K562 (cell line): ENCODE data around the gene RERE. TPM values are rescaled to one million over a fixed set of nuclear protein-coding genes. Genes with fewer than 3 reads are reported as not detected.

ENCODE experiments used
- ATAC-seq: fragments of 200-7000 bp; cut with Tn5 transposase; 3 replicates; pipeline ENCODE4 v1.9.1; 2020; ENCODE audit warnings: moderate library complexity
- BruUV-seq: library from RNA; stranded (reverse); fragments of 400-500 nt; replicated peaks from 2 replicates; lab custom pipeline; 2021; lab: Mats Ljungman, UMichigan
- CTCF ChIA-PET: fragments of 300-600 bp; formaldehyde crosslinking; extraction: SDS; loops from one replicate; lab custom pipeline; 2021; ENCODE audit warnings: low intra/inter-chr PET ratio; lab: Yijun Ruan, JAX
- POLR2A ChIA-PET: fragments of 300-600, 350-650 bp; sonication (Branson Sonifier 250); formaldehyde crosslinking; extraction: SDS; loops from one replicate; lab custom pipeline; 2021; ENCODE audit warnings: antibody characterized with exemption, inconsistent platforms; lab: Yijun Ruan, JAX
- DNase-seq, 4 experiments: peaks; one replicate each; pipeline versions ENCODE4 v3.0.0 to v3.0.0-alpha.2; 2011 to 2018; ENCODE audit warnings: low spot score in 3 of 4, mixed read lengths in 3 of 4; ENCODE audit errors: extremely low read depth in 1 of 4
- FAIRE-seq: peaks from 2 replicates; lab custom pipeline; 2011; peaks lifted over from hg19 to GRCh38; lab: Jason Lieb, UNC
- H2AFZ ChIP-seq: 2 replicates; pipeline ENCODE4 v1.6.0; 2011; ENCODE audit warnings: low read depth, low read length, control low read depth, inconsistent platforms
- H3K27ac ChIP-seq: fragments of 200-600 bp; 3 replicates; pipeline ENCODE4 v1.8.0; 2011; ENCODE audit warnings: low read depth, mild to moderate bottlenecking, control low read depth, inconsistent platforms, low read length, moderate library complexity, mixed read lengths; ENCODE audit errors: extremely low read depth
- H3K27me3 ChIP-seq, 2 experiments: fragments of 300-600 bp in 1 of 2; 2 replicates in 1 of 2; 3 replicates in 1 of 2; pipeline versions ENCODE4 v1.6.0 to v1.8.0; 2011; ENCODE audit warnings: inconsistent platforms in 2 of 2, low read length in 2 of 2, mild to moderate bottlenecking in 1 of 2, mixed read lengths in 1 of 2, moderate library complexity in 1 of 2; ENCODE audit not compliant: control insufficient read depth in 2 of 2, insufficient read depth in 2 of 2
- H3K36me3 ChIP-seq: fragments of 300-600 bp; 3 replicates; pipeline ENCODE4 v1.8.0; 2011; ENCODE audit warnings: mild to moderate bottlenecking, low read length, inconsistent platforms; ENCODE audit not compliant: control insufficient read depth, insufficient read depth
- H3K4me1 ChIP-seq, 2 experiments: fragments of 200-600 bp in 1 of 2; replicated peaks in 1 of 2; 2 replicates in 1 of 2; 3 replicates in 1 of 2; pipeline versions ENCODE4 v1.5.1 to v1.8.0; 2011; ENCODE audit warnings: inconsistent platforms in 2 of 2, low read length in 2 of 2, mild to moderate bottlenecking in 1 of 2, mixed read lengths in 1 of 2, moderate library complexity in 1 of 2; ENCODE audit not compliant: control insufficient read depth in 2 of 2, insufficient read depth in 2 of 2
- H3K4me2 ChIP-seq: 2 replicates; pipeline ENCODE4 v1.6.1; 2011; ENCODE audit warnings: low read length, control low read depth, inconsistent platforms, mixed read lengths; ENCODE audit not compliant: insufficient read depth
- H3K4me3 ChIP-seq: fragments of 200-600 bp; sonication (generic), shearing (Covaris generic); 2 replicates; pipeline ENCODE4 v1.5.1; 2016; ENCODE audit warnings: control low read depth, inconsistent platforms
- H3K79me2 ChIP-seq: fragments of 200-600 bp; 3 replicates; pipeline ENCODE4 v1.8.0; 2011; ENCODE audit warnings: low read length, inconsistent platforms; ENCODE audit not compliant: control insufficient read depth, insufficient read depth
- H3K9ac ChIP-seq, 2 experiments: 2 replicates each; pipeline versions ENCODE4 v1.6.0 to v1.6.1; 2011; ENCODE audit warnings: low read depth in 2 of 2, low read length in 2 of 2, control low read depth in 1 of 2, inconsistent platforms in 1 of 2, mild to moderate bottlenecking in 1 of 2, mixed read lengths in 1 of 2; ENCODE audit not compliant: insufficient read depth in 1 of 2
- H3K9me1 ChIP-seq: one replicate; pipeline ENCODE4 v1.6.0; 2011; ENCODE audit warnings: inconsistent platforms, mild to moderate bottlenecking, low read length, moderate library complexity; ENCODE audit not compliant: control insufficient read depth, insufficient read depth
- H3K9me3 ChIP-seq: replicated peaks from 2 replicates; pipeline ENCODE4 v1.5.1; 2011; ENCODE audit warnings: low read depth, low read length, inconsistent platforms; ENCODE audit not compliant: control insufficient read depth, insufficient read depth
- H4K20me1 ChIP-seq: replicated peaks from 2 replicates; pipeline ENCODE4 v1.6.1; 2011; ENCODE audit warnings: low read length, inconsistent platforms, mixed read lengths; ENCODE audit not compliant: control insufficient read depth, insufficient read depth
- CAMTA2 ChIP-seq: fragments of 250-450 bp; sonication (Bioruptor Pico); conservative IDR thresholded peaks from 2 replicates; pipeline ENCODE4 v1.5.1; 2022
- NEUROD1 ChIP-seq: fragments of 150-350 bp; IDR thresholded peaks from 2 replicates; pipeline ENCODE4 v1.6.1; 2014; ENCODE audit warnings: borderline replicate concordance, low read length, low read depth; ENCODE audit not compliant: partially characterized antibody
- PRPF4 ChIP-seq: fragments of 200-400 bp; formaldehyde crosslinking; IDR thresholded peaks from one replicate; pipeline ENCODE4 v1.6.1; 2017; ENCODE audit warnings: low read length, low read depth, mild to moderate bottlenecking; ENCODE audit not compliant: insufficient read depth, poor library complexity, severe bottlenecking
- PYGO2 ChIP-seq: fragments of 450-650 bp; IDR thresholded peaks from 2 replicates; pipeline ENCODE4 v1.6.1; 2016; ENCODE audit warnings: mild to moderate bottlenecking, missing genetic modification characterization, moderate library complexity, missing compliant biosample characterization
- SIN3A ChIP-seq, 2 experiments: fragments of 150-350 bp in 1 of 2; IDR thresholded peaks; 2 replicates each; pipeline ENCODE4 v1.6.1; 2011 to 2016; ENCODE audit warnings: borderline replicate concordance in 2 of 2, low read depth in 2 of 2, low read length in 2 of 2, mild to moderate bottlenecking in 2 of 2, moderate library complexity in 2 of 2; ENCODE audit not compliant: control insufficient read depth in 1 of 2
- SOX6 ChIP-seq: fragments of 450-650 bp; IDR thresholded peaks from 2 replicates; pipeline ENCODE4 v1.6.1; 2014; ENCODE audit warnings: mild to moderate bottlenecking
- ZEB2 ChIP-seq: fragments of 450-650 bp; IDR thresholded peaks from 2 replicates; pipeline ENCODE4 v1.6.1; 2016
- ZNF12 ChIP-seq: sonication (generic); formaldehyde crosslinking; IDR thresholded peaks from 2 replicates; pipeline ENCODE4 v1.4.0; 2020; ENCODE audit warnings: mild to moderate bottlenecking, missing genetic modification reagents
- ZNF212 ChIP-seq: fragments of 450-650 bp; formaldehyde crosslinking; IDR thresholded peaks from 2 replicates; pipeline ENCODE4 v1.4.0; 2020; ENCODE audit warnings: mild to moderate bottlenecking
- ZNF347 ChIP-seq: fragments of 450-650 bp; formaldehyde crosslinking; IDR thresholded peaks from 2 replicates; pipeline ENCODE4 v1.4.0; 2020; ENCODE audit warnings: low read depth, mild to moderate bottlenecking, moderate library complexity
- ZNF551 ChIP-seq: fragments of 250-450 bp; sonication (Bioruptor Pico); IDR thresholded peaks from 2 replicates; pipeline ENCODE4 v1.5.0; 2021; ENCODE audit warnings: mild to moderate bottlenecking, moderate library complexity
- ZSCAN32 ChIP-seq: fragments of 450-650 bp; formaldehyde crosslinking; IDR thresholded peaks from 2 replicates; pipeline ENCODE4 v1.4.0; 2020; ENCODE audit warnings: mild to moderate bottlenecking, moderate library complexity
- WGBS: fragments of 100-300 bp; shearing (Covaris generic); methylation state at CpG from one replicate; pipeline ENCODE4 v1.1.6; 2016; ENCODE audit warnings: low coverage, mixed read lengths; ENCODE audit not compliant: insufficient coverage; ENCODE audit errors: missing lambda C conversion rate; 5-methylcytosine and 5-hydroxymethylcytosine counted together
- in situ Hi-C: fragments of 300-500 bp; cut with MboI; formaldehyde crosslinking; loops from 4 replicates; pipeline ENCODE4 v1.15.0; 2018; ENCODE audit warnings: inconsistent platforms, mixed read lengths
- intact Hi-C: fragments of 100-400 bp; cut with micrococcal nuclease; formaldehyde crosslinking; loops from 2 replicates; pipeline ENCODE4 v1.14.2; 2022
- polyA plus RNA-seq, 8 experiments: library from polyadenylated mRNA; depleted of rRNA in 4 of 8; stranded (reverse) in 5 of 8; unstranded in 3 of 8; fragments of >200 nt; fragmentation: Nextera tagmentation in 2 of 8; fragmentation: Illumina TruSeq in 1 of 8; extraction: Ambion mirVana in 2 of 8; extraction: Trizol in 1 of 8; gene quantifications; 2 replicates each; pipeline versions ENCODE4 v1.2.1 to v1.2.3, GENCODE V29; 2011 to 2014; ENCODE audit warnings: inconsistent platforms in 1 of 8, missing spikeins in 1 of 8
- total RNA-seq, 7 experiments: library from RNA; depleted of rRNA in 6 of 7; stranded (reverse); fragments of >200 nt in 6 of 7; fragmentation: Illumina TruSeq in 2 of 7; extraction: Trizol in 2 of 7; gene quantifications; 2 replicates each; pipeline versions ENCODE4 v1.2.1 to v1.2.3, GENCODE V29; 2011 to 2021; ENCODE audit warnings: low replicate concordance in 1 of 7
- TF ChIP-seq, protein P1 (sequence below): fragments of 450-650 bp; IDR thresholded peaks from 2 replicates; pipeline ENCODE4 v1.6.1; 2018; ENCODE audit not compliant: partially characterized antibody
- TF ChIP-seq, protein P2 (sequence below): fragments of 450-650 bp; IDR thresholded peaks from 2 replicates; pipeline ENCODE4 v1.6.1; 2017; ENCODE audit warnings: antibody characterized with exemption

Gene RERE
- total and polyA plus RNA-seq, 9 of the 15 experiments (the other 6 are each of a cell fraction or from before 2014, with no cell fraction given), result 3.0 to 51.5 (median 13.4) TPM

DNA sequence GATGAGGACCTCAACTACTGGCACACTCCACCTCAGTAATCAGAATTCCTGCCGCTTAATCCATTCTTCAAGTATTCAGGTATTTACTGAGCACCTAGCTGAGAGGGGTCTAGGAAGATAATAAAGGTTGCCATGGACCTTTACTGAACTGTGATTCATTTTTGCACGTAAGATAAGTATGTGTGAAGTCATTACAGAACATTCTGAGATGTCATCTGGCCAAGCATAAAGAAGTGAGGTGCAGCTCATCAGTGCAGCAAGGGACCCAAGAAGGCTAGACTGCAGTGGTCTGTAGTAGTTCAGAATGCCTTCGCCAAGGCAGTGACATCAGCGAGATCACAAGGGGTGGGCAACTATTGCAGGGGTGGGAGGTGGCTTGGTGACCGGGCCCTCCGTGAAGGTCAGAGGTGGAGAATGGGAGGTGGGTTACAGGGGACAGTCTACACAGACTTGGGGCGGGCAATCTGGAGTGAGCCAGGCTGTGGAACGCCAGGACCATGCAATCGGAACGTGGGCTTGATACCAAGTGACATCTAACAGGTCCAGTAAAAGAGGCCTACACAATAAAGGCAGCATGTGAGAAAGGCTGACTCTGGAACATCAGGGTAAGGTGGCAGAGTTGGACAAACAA is 392.2 kb downstream of the RERE start:
- H3K4me1 ChIP-seq, result peaks cover 17 to 24% of the 10 kb centered on the region in 2 experiments

More for the DNA sequence above, 392.2 kb downstream of the RERE start:
- Histone ChIP-seq H3K4me2 (no peak overlapping the region), H4K20me1 (0 out of 2 replicates have a peak, but pooled peaks cover 10% of the 10 kb centered on the region), H3K9me3 (no peaks in the 10 kb centered on the region), H3K36me3 (peaks cover 15% of the 10 kb centered on the region), H3K27ac (no peak overlapping the region), H3K9ac (no peak overlapping the region), H3K9me1 (no peaks in the 10 kb centered on the region), H3K4me3 (no peak overlapping the region), H2AFZ (no peak overlapping the region), H3K27me3 (no peaks in the 10 kb centered on the region), H3K79me2 (peaks cover 21% of the 10 kb centered on the region)
- POLR2A ChIA-PET, result interaction anchor here (0.6 to 1.5 kb wide), 4 partner anchors 9 to 476 kb away, joined by 3 to 7 read pairs (median 4); no protein-coding TSS in a partner anchor
- TF ChIP-seq NEUROD1 (no peak), PRPF4 (no peak), CAMTA2 (CRISPR knock-in tag) (no peak), SOX6 (no peak), ZEB2 (no peak), SIN3A (IDR thresholded peaks at IDR 0.05; ENCODE audit: borderline replicate concordance in 2 of 2, control insufficient read depth in 1 of 2, low read depth in 2 of 2, low read length in 2 of 2) (no peak), ZSCAN32 (no peak), ZNF347 (no peak), ZNF212 (CRISPR knock-in tag) (no peak), PYGO2 (tag) (no peak), ZNF551 (CRISPR knock-in tag) (no peak), ZNF12 (CRISPR knock-in tag) (no peak)
- TF ChIP-seq, protein P1, sequence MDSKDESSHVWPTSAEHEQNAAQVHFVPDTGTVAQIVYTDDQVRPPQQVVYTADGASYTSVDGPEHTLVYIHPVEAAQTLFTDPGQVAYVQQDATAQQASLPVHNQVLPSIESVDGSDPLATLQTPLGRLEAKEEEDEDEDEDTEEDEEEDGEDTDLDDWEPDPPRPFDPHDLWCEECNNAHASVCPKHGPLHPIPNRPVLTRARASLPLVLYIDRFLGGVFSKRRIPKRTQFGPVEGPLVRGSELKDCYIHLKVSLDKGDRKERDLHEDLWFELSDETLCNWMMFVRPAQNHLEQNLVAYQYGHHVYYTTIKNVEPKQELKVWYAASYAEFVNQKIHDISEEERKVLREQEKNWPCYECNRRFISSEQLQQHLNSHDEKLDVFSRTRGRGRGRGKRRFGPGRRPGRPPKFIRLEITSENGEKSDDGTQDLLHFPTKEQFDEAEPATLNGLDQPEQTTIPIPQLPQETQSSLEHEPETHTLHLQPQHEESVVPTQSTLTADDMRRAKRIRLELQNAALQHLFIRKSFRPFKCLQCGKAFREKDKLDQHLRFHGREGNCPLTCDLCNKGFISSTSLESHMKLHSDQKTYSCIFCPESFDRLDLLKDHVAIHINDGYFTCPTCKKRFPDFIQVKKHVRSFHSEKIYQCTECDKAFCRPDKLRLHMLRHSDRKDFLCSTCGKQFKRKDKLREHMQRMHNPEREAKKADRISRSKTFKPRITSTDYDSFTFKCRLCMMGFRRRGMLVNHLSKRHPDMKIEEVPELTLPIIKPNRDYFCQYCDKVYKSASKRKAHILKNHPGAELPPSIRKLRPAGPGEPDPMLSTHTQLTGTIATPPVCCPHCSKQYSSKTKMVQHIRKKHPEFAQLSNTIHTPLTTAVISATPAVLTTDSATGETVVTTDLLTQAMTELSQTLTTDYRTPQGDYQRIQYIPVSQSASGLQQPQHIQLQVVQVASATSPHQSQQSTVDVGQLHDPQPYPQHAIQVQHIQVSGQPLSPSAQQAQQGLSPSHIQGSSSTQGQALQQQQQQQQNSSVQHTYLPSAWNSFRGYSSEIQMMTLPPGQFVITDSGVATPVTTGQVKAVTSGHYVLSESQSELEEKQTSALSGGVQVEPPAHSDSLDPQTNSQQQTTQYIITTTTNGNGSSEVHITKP, result no peak
- TF ChIP-seq, protein P2, sequence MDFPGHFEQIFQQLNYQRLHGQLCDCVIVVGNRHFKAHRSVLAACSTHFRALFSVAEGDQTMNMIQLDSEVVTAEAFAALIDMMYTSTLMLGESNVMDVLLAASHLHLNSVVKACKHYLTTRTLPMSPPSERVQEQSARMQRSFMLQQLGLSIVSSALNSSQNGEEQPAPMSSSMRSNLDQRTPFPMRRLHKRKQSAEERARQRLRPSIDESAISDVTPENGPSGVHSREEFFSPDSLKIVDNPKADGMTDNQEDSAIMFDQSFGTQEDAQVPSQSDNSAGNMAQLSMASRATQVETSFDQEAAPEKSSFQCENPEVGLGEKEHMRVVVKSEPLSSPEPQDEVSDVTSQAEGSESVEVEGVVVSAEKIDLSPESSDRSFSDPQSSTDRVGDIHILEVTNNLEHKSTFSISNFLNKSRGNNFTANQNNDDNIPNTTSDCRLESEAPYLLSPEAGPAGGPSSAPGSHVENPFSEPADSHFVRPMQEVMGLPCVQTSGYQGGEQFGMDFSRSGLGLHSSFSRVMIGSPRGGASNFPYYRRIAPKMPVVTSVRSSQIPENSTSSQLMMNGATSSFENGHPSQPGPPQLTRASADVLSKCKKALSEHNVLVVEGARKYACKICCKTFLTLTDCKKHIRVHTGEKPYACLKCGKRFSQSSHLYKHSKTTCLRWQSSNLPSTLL, result no peak
- DNase-seq (no peak), FAIRE-seq (no peak), ATAC-seq (no peak)
- BruUV-seq, result no TSS peak
- CTCF ChIA-PET, result no interaction called here
- intact Hi-C loops, result loop anchor here (10.0 kb wide), 1 partner anchor 280 kb away; no protein-coding TSS in a partner anchor
- 85% methylated on average over 10 of the region's 10 CpGs for WGBS
- in situ Hi-C loops, result no loop called here
